CD1c-positive myeloid dendritic cell (primary cell): ENCODE results near the gene RUFY2.

Experiments
- DNase-seq: peaks from one replicate; pipeline ENCODE4 v3.0.0-alpha.2; 2016; ENCODE audit errors: extremely low spot score

The RUFY2 gene

DNA sequence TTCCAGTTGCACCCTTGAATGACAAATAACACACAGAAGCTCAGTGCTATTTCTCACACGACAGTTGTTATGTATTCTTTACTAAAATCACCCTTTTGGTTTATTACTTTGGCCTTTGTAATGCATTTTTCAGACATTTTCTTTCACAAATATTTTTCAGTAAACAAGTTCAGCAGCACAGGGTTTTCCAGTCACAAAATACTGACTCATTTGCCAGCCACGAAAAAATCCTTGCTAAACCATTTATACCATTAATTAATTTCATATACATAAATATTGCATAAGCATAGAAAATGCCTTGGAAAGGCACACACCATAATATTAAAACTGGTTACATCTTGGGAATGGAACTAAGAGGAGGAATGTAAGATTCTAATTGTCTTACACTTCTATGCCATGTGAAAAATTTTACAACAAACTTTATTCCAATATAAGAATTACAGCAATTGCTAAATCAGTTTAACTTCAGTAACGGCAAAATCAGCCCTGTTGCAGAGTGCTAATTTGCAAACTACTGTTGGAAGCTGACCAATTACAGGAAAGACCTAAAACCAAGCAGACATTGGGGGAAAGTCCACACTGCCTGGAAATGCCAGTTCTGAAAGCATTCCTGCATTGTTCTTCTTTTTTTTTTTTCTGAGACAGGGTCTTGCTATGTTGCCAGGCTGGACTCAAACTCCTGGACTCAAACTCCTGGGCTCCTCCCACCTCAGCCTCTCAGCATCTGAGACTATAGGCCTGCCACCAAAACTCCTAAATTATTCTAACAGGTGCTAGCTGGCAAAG is 42.8 kb downstream of the RUFY2 start:
- no peak for DNase-seq

DNA sequence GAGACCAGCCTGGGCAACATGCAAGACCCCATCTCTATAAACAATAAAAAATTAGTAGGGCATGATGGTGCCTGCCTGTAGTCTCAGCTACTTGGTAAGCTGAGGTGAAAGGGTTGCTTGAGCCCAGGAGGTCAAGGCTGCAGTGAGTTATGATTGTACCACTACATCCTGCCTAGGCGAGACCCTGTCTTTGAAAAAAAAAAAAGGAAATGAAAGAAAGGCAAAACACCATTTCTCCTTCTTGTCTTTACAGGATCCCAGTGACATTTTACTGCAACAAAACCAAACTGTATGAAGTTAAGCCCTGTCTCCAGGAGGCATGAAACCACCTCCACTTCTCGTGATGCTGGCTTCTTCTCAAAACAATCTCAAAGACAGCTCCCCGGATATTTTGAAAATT is 44.5 kb downstream of the RUFY2 start:
- DNase-seq, result no peak

DNA sequence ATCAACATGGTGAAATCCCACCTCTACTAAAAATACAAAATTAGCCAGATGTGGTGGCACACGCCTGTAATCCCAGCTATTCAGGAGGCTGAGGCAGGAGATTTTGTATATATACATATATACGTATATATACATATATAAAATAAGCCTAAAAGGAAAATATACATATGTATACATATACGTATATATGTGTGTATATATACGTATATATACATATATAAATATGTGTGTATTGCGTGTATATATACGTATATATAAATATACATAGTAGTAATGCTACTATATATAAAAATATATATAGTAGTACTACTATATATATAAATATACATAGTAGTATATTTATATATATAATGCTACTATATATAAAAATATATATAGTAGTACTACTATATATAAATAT is 47.9 kb downstream of the RUFY2 start:
- DNase-seq, result no peak

DNA sequence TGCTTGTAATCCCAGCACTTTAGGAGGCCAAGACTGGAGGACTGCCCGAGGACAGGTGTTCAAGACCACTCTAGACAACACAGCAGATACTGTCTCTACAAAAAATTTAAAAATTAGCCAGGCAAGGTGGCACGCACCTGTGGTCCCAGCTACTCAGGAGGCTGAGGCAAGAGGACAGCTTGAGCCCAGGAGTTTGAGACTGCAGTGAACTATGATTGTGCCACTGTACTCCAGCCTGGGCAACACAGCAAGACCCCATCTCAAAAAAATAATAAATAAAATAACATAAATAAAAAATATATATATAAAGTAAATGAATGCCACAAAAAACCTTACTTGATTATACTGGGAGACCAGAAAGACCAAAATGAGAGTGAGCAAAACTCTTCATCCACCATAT is 53.5 kb downstream of the RUFY2 start:
- no peak for DNase-seq

DNA sequence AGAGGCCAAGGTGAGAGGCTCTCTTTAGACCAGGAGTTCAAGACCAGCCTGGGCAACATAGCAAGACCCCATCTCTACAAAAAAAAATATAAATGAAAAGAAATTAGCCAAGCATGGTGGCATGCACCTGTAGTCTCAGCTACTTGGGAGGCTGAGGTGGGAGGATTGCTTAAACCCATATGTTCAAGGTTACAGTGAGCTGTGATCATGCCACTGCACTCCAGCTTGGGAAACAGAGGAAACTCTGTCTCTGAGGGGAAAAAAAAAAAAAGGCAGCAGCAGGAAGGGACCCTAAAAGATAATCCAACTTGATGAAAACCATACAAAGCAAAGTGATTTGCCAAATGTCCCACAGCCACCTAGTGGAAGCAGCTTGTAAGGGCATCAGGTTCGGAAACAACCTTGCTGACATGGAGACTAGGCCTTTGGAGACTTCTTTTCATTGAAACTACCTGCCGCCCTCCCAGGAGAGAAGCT is 58.8 kb downstream of the RUFY2 start:
- DNase-seq, result peak; percentile 55

DNA sequence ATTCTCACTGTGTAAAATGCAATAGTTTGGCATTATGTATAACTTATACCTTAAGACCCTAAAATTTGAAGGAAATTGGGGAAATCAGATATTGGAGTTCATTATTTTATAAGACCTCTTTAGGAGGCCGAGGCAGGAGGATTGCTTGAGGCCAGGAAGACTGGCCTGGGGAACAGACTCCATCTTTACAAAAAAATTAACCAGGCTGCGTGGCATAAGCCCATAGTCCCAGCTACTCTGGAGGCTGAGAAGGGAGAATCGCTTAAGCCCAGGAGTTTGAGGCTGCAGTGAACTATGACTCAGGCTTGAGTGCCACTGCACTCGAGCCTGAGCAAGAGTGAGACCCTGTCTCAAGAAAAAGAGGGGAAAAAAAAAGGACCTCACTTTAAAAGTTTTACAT is 60.3 kb downstream of the RUFY2 start:
- DNase-seq, result no peak

DNA sequence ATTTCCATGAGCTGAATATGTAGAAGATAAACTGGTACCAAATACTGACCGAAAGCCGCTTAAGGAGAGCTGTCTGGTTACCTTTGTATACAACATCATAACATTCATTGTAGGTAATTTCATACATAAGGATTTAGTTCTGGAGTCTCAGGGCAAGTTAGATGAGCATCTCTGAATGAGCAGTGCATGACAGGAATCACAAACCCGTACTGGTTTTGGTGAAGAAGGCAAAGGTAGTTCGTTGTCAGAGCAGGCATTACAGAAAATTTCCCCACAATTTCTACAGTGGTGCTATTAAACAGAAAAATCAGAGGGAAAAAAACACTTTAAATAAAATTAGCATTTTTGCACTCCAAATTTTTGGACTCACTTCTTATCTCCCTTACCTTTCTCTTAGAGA is 61.5 kb downstream of the RUFY2 start:
- no peak for DNase-seq

DNA sequence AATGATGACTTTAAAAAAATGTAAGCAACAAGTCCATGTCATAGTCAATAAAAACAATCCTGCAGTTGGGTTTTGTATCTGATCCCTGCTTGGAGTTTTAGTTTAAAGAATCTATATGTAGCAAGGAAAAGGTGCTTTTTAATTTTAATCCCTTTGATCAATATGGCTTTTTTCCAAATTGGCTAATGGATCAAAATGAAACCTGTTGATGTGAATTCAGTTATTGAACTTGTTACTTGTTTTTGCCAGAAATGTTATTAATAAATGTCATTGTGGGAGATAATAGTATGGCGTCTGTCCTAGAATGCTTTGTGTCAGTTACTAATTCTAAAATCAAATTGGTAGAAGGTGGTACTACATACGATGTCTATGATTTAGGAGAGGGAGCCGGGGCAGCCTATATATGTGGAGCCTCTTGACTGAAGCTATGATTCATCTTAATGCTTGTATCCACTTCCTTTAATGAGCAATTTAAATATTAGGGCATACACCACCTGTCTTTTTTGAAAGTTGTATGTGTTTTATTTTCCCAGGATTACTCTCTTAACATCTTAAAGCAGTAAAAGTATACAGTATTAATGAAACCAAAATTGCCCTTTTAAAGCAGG is 64.1 kb downstream of the RUFY2 start:
- no peak for DNase-seq

DNA sequence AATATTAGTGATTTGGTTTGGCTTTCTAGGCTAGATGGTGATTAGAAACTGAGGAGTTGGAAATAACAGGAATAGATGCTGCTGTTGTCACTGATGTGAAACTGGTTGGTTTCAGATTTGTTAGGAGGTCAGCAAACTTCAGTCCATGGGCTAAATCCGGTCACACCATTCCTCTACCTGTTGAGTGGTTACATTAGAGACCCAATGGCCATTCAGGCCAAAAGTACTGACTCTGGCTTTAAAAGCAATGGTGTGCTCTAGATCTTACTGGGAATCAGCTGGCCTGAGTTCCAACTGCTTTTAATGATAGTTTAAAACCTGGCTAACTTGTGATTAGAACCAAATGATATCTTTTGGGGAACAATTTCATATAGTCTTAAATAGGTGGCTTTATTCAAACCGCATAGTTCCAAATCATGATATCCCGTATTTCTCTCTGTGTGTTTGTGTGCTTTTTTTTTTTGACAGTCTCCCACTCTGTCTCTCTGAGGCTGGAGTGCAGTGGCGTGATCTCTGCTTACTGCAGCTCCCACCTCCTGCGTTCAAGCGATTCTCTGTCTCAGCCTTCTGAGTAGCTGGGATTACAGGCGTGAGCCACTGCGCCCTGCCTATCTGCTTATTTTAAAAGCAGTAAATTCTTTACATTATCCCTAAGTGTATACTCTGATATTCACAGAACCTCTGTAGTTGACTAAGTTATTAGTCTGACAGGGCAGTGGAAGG is 66.6 kb downstream of the RUFY2 start:
- no peak for DNase-seq

DNA sequence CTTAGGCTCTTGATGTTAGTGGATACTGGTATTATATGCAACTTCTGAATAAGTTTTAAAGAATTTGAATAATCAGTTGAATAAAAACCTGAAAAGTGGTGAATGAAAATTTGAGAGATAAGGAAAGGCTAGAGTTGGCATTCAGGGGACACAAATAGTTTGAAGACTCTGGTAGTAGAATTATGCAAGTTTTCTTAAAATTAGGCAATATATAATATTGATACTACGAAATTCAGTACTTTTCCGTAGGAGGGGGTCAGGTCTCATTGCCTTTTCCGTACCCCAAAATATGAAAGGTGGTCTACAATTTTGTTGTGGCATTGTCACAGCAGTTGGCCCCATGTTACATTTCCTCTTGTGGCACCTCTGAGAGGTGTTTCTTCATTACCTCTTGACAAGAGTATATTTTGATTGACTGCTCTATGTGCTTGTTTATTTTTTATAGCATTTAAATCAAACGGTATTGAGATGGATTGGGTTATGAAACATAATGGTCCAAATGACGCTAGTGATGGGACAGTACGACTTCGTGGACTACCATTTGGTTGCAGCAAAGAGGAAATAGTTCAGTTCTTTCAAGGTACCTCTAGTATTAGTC is 70.2 kb downstream of the RUFY2 start:
- no peak for DNase-seq

DNA sequence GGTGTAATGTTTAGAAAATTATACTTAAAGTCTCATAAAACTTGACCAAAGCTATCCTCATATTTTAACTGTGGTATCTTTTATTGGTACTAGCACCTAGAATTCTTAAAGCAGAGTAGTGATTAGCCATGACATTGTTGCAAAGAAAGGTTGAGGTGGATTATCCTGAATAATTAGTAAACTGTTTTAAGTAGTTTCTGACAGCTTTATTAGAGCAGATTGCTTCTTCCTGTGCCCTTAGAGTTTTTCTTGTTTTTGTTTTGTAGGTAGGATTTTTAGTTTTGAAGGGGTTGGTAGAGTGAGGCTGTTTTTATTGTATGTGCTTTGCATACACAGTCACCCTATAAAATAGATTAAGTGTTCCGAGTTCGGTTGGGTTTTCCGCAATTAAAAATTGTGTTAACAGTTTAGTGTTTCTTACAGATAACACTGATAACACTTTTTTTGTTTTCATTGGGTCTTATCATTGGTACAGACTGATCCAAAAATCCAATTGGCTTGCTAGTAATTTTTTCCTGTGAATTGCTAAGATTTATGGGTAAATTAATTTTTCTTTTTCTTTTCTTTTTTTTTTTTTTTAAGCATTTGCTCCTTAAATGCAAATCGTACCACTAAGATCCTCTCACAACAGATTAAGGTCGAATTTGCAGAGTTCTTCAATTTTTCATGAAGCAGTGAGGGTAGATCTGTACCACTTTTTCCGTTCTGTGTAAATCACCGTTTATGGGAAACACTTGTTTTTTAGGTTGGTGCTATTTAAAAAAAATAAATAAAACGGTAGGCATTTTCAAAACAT is 72.2 kb downstream of the RUFY2 start:
- no peak for DNase-seq

DNA sequence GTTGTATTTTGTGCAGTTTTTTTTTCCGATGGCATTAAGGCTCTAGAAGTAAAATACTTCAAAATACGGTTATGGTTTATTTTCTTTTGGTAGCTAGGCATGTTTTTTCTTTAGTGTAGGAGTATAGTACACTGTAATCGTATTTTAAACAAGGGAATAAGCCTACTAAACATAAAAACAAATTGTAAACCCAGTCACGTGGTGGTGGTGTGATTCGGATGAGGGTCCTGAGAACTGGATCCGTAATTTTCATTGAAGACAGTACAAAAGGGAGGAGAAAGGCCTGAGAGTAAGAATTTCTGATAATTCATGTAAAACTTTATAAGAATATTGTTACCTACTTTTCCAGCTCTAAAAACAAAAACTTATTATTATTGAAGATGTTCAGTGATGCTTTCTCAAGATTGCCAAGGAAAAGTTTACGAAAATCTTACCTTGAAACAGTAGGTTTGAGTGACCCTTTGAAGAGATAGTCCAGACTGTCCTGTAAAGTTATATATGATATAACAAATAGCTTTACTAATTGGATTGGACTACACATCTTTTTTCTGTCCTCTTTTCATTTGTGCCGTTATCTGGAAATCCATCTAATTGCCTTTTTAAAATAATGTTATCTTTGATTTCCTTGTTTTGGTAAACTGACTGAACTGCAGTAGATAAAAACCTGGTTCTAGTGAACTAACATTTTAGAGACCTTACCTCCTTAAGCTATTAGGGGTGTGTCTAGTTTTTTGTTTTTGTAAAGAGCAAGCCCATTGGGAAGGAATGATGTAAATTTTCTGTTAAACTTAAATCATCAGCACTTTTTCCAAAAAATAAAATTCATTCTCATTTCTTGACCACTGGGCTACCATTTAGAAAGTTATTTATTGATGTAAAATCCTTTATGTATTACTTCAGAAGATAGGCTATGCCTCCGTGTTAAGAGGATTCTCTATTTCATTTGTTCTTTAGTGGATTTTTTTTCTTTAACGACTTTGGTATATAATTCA is 73.3 kb downstream of the RUFY2 start:
- DNase-seq, result no peak

DNA sequence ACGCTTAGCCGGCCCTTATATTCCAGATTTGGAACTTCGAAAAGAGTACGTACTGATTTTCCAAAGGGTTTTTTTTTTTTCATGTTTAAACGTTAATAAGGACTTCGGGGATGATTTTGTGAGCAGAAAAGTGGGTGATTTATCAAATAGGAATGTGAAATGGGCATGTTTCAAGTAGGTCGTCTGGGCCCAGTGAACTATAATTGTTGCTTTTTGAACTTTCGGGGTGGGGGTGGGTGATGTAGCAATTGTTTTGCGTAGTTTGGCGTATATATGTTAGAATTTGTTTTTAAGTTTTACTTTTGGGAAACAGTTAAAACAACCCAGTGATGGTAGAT is 74.0 kb downstream of the RUFY2 start:
- DNase-seq, result no peak

DNA sequence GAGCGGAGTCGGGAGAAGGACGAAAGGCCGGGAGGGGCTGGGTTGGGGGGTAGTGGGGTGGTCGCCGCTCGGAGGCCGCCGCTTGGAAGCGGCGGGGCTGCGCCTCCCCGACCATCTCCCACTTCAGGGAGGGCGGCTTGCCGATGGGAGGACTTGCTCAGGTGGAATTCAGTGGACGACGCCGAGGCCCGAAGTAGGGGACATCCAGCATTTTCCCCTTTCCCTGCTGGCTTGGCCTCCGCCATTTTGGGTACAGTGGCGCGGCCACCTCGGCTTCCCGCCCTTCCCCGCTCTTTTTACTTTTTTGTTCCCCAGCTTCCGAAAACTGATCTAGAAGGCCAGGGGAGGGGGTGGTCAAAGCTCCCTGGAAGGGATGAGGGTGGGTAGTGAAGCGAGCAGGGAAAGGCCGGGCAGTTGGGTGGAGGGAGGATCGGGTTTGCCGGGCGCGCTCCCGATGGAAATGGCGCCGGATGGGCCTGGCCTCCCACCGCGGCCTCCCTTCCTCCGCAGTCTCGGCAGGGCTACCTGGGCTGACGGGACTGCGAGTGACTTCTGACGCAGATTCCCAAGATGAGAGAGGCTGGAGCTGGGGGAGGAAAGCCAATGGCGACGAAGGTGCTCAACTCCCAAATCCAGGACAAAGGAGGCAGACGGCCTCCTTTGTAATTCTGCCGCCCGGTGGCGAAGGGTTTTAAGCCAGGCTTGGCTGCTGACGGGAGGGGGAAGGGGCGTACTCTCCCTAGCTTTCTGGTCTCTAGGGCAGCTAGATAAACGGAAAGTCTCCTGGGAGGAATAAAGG is 74.6 kb downstream of the RUFY2 start, which contains the start of gene PBLD:
TSS of gene PBLD (minus strand) at position 670 of the 799 bp plus-strand sequence. CDS start 26,084 bp downstream, outside the sequence.
- peak; percentile 68 for DNase-seq

DNA sequence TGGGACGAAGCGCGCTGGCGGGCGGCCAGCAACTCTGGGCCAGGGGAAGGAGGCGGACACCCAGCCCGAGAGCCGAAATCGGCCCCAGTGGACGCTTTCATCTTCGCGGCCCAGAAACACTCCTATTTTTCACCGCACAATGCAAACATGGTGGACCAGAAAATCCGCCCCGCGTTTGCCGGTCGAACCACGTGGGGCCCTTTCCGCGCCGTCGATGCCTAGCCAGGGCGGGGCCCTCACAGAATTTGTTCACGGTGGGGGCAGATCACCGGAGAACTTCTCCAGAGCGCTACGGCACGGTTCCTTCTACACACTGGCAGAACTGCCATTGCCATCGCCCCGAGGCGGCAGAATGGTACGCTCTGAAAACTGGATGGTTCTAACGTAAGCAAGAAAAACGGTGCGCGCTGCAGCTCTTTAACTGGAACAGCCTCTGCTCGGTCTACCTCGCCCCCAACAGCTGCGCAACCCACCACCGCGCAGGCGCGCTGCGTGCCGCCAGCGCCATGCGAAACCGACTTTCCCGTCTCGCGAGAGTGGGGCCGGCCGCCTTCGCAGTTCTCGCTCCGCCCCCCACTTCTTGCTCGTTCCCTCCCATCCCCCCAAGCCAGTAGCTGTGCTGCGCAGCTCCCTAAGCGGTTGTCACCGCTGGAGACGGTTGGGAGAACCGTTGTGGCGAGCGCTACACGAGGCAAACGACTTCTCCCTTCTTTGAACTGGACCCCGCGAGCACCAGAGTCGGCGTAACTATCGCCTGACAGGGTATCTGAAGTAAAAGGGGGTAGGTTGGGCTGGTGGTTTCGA is 75.4 kb downstream of the RUFY2 start, which contains the start of gene HNRNPH3:
TSS of gene HNRNPH3 (plus strand) at position 610 of the 804 bp plus-strand sequence. CDS start 5,158 bp downstream, outside the sequence.
- DNase-seq, result peak; percentile 100

DNA sequence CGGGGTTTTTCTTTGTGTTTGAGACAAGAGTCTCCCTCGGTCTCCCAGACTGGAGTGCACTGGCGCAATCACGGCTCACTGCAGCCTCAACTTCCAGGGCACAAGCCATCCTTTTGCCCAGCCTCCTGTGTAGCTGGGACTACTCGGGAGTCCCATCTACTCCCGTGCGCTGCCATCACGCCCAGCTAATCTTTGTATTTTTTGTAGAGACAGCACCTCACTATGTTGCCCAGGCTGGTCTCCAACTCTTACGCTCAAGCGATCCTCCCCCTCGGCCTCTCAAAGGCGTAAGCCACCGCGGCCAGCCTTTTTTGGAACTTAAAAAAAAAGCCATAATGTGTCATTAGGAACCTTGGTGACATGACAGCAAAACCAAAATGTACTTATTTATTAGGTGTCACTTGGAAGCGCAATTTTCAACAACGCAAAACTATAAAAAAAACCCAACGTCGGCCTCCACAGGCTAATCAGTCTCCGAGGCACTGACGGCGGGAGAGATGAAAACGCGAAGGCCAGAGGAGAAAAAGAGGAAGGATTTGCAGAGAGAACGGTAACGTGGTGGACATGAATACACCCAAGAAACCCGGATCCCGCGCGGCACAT is 76.1 kb downstream of the RUFY2 start:
- no peak for DNase-seq

DNA sequence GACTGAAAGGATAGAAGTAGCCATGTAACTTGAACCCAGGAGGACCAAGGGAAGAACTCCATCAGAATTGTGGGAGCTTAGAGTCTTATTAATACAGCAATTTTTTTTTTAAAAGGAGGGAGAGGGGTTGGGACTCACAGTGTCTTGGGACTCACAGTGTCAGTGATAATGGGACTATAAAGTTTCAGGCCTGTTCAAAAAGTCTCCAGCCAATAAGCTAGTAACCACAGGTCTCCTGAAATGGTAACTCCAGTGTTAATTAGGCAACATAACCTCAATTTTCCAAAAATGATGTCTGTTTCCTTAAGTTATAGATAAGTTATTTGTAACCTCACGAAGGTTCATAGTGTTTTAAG is 77.6 kb downstream of the RUFY2 start:
- no peak for DNase-seq
